CD4-positive, CD25-positive, alpha-beta regulatory T cell (primary cell): ENCODE results near the gene SDK1. TPM values are rescaled to one million over a fixed set of nuclear protein-coding genes. Genes with fewer than 3 reads are reported as not detected.

Source experiments
- ATAC-seq, 2 donors: fragments of 150-1000 bp; cut with Tn5 transposase; one replicate each; pipeline ENCODE4 v1.10.0; 2021; ENCODE audit warnings: low read depth in 2 of 2, moderate number of reproducible peaks in 2 of 2, moderate library complexity in 1 of 2
- DNase-seq, 3 donors: peaks; one replicate each; pipeline versions ENCODE4 v3.0.0 to v3.0.0-alpha.2; 2012 to 2022; ENCODE audit warnings: mixed read lengths in 1 of 3
- H3K27ac ChIP-seq: one replicate; pipeline ENCODE4 v1.7.0; 2013; ENCODE audit warnings: mild to moderate bottlenecking, low read length; ENCODE audit not compliant: insufficient read depth, poor library complexity, severe bottlenecking
- H3K27me3 ChIP-seq: one replicate; pipeline ENCODE4 v1.7.0; 2013; ENCODE audit warnings: low read length; ENCODE audit not compliant: control insufficient read depth, insufficient read depth
- H3K36me3 ChIP-seq: one replicate; pipeline ENCODE4 v1.7.0; 2013; ENCODE audit warnings: mild to moderate bottlenecking, low read length, moderate library complexity; ENCODE audit not compliant: control insufficient read depth, insufficient read depth
- H3K4me1 ChIP-seq: 2 replicates; pipeline ENCODE4 v1.7.0; 2013; ENCODE audit warnings: mild to moderate bottlenecking, low read length; ENCODE audit not compliant: insufficient read depth, control insufficient read depth, poor library complexity, severe bottlenecking
- H3K4me3 ChIP-seq: one replicate; pipeline ENCODE4 v1.7.0; 2013; ENCODE audit warnings: low read depth, mild to moderate bottlenecking, low read length, moderate library complexity
- H3K9me3 ChIP-seq, 2 experiments: 1 replicate in 1 of 2; 2 replicates in 1 of 2; pipeline ENCODE4 v1.7.0; 2013; ENCODE audit warnings: low read length in 2 of 2, mild to moderate bottlenecking in 1 of 2, moderate library complexity in 1 of 2; ENCODE audit not compliant: control insufficient read depth in 2 of 2
- H3K27ac Mint-ChIP-seq, 3 donors: one replicate each; pipeline ENCODE4 v1.8.0; 2020 to 2022; ENCODE audit warnings: mild to moderate bottlenecking in 3 of 3, mixed read lengths in 3 of 3, moderate library complexity in 2 of 3
- H3K27me3 Mint-ChIP-seq: one replicate; pipeline ENCODE4 v1.8.0; 2022; ENCODE audit warnings: mild to moderate bottlenecking, mixed read lengths
- H3K36me3 Mint-ChIP-seq: one replicate; pipeline ENCODE4 v1.8.0; 2020; ENCODE audit warnings: mixed read lengths
- H3K4me1 Mint-ChIP-seq, 4 donors: one replicate each; pipeline ENCODE4 v1.8.0; 2020 to 2022; ENCODE audit warnings: mixed read lengths in 4 of 4, mild to moderate bottlenecking in 1 of 4
- H3K4me3 Mint-ChIP-seq, 4 donors: one replicate each; pipeline ENCODE4 v1.8.0; 2020 to 2022; ENCODE audit warnings: mild to moderate bottlenecking in 4 of 4, mixed read lengths in 4 of 4, moderate library complexity in 3 of 4
- H3K9me3 Mint-ChIP-seq, 7 donors: one replicate each; pipeline ENCODE4 v1.8.0; 2020 to 2022; ENCODE audit warnings: mixed read lengths in 7 of 7, mild to moderate bottlenecking in 3 of 7, moderate library complexity in 2 of 7
- polyA plus RNA-seq, 4 donors: library from polyadenylated mRNA; unstranded; fragments of 300-500 nt; fragmentation: Illumina TruSeq; gene quantifications; one replicate each; pipeline ENCODE4 v1.2.3, GENCODE V29; 2021
- total RNA-seq: library from RNA; stranded (reverse); gene quantifications from one replicate; pipeline ENCODE4 v1.2.3, GENCODE V29; 2022

The SDK1 gene
- total and polyA plus RNA-seq, 5 donors from 2014 or later: 0.47 TPM; not detected in 4

- H3K9me3 ChIP-seq: no peaks in the 10 kb centered on the region
- no peak overlapping the region for H3K27ac Mint-ChIP-seq
- no peaks in the 10 kb centered on the region for H3K4me1 ChIP-seq
- no peak overlapping the region for H3K4me3 ChIP-seq
- DNase-seq (no peak), ATAC-seq (no peak)
- H3K4me1 Mint-ChIP-seq: no peaks in the 10 kb centered on the region
- no peak overlapping the region for H3K27ac ChIP-seq
- no peaks in the 10 kb centered on the region for H3K27me3 ChIP-seq
- H3K36me3 Mint-ChIP-seq: no peaks in the 10 kb centered on the region
- peaks cover 0 to 4% (median 0%) of the 10 kb centered on the region in 7 donors for H3K9me3 Mint-ChIP-seq
- no peaks in the 10 kb centered on the region for H3K36me3 ChIP-seq
- H3K27me3 Mint-ChIP-seq: no peaks in the 10 kb centered on the region
- no peak overlapping the region for H3K4me3 Mint-ChIP-seq
Measured at GRCh38 chr7:3730276-3730675, 429.2 kb downstream of the SDK1 start.

GRCh38 chr7:3732395-3733005 lies 431.4 kb downstream of the SDK1 start:
- Histone ChIP-seq H3K9me3 (no peaks in the 10 kb centered on the region), H3K27ac (no peak overlapping the region), H3K36me3 (no peaks in the 10 kb centered on the region), H3K4me1 (no peaks in the 10 kb centered on the region), H3K27me3 (no peaks in the 10 kb centered on the region), H3K4me3 (no peak overlapping the region)
- ATAC-seq: no peak
- Mint-ChIP-seq H3K27me3 (no peaks in the 10 kb centered on the region), H3K4me1 (no peaks in the 10 kb centered on the region), H3K36me3 (no peaks in the 10 kb centered on the region), H3K27ac (no peak overlapping the region), H3K9me3 (peaks cover 0 to 4% (median 0%) of the 10 kb centered on the region in 7 donors), H3K4me3 (no peak overlapping the region)
- DNase-seq: no peak

GRCh38 chr7:3733541-3734140 lies 432.6 kb downstream of the SDK1 start:
- H3K27ac Mint-ChIP-seq: no peak overlapping the region
- no peak overlapping the region for H3K4me3 Mint-ChIP-seq
- no peaks in the 10 kb centered on the region for H3K27me3 Mint-ChIP-seq
- Histone ChIP-seq H3K9me3 (peaks cover 0 to 3% of the 10 kb centered on the region in 2 experiments), H3K4me3 (no peak overlapping the region), H3K36me3 (no peaks in the 10 kb centered on the region), H3K27me3 (no peaks in the 10 kb centered on the region), H3K27ac (no peak overlapping the region), H3K4me1 (no peaks in the 10 kb centered on the region)
- DNase-seq (no peak), ATAC-seq (no peak)
- no peaks in the 10 kb centered on the region for H3K4me1 Mint-ChIP-seq
- H3K36me3 Mint-ChIP-seq: no peaks in the 10 kb centered on the region
- H3K9me3 Mint-ChIP-seq: peaks cover 0 to 4% (median 2%) of the 10 kb centered on the region in 7 donors

GRCh38 chr7:3738964-3739363 lies 437.9 kb downstream of the SDK1 start:
- no peak overlapping the region for H3K27ac Mint-ChIP-seq
- H3K27me3 Mint-ChIP-seq: peaks cover 5% of the 10 kb centered on the region
- H3K36me3 Mint-ChIP-seq: no peaks in the 10 kb centered on the region
- Histone ChIP-seq H3K9me3 (peaks cover 0 to 15% of the 10 kb centered on the region in 2 experiments), H3K36me3 (no peaks in the 10 kb centered on the region), H3K4me3 (no peak overlapping the region), H3K27ac (no peak overlapping the region), H3K27me3 (no peaks in the 10 kb centered on the region), H3K4me1 (no peaks in the 10 kb centered on the region)
- no peak for DNase-seq
- H3K9me3 Mint-ChIP-seq: peaks cover 0 to 14% (median 2%) of the 10 kb centered on the region in 7 donors
- no peak for ATAC-seq
- H3K4me3 Mint-ChIP-seq: no peak overlapping the region
- H3K4me1 Mint-ChIP-seq: no peaks in the 10 kb centered on the region

- no peak overlapping the region for H3K27ac ChIP-seq
- Mint-ChIP-seq H3K27ac (no peak overlapping the region), H3K27me3 (peaks cover 5% of the 10 kb centered on the region), H3K4me1 (no peaks in the 10 kb centered on the region), H3K4me3 (no peak overlapping the region), H3K9me3 (peaks cover 0 to 14% (median 2%) of the 10 kb centered on the region in 7 donors), H3K36me3 (no peaks in the 10 kb centered on the region)
- ATAC-seq (no peak), DNase-seq (no peak)
- H3K9me3 ChIP-seq: peaks cover 0 to 15% of the 10 kb centered on the region in 2 experiments
- no peaks in the 10 kb centered on the region for H3K4me1 ChIP-seq
- no peaks in the 10 kb centered on the region for H3K27me3 ChIP-seq
- no peak overlapping the region for H3K4me3 ChIP-seq
- H3K36me3 ChIP-seq: no peaks in the 10 kb centered on the region
Measured at GRCh38 chr7:3739983-3740382, 438.9 kb downstream of the SDK1 start.

- H3K9me3 Mint-ChIP-seq: peaks cover 0 to 3% (median 0%) of the 10 kb centered on the region in 7 donors
- no peak for DNase-seq
- no peak overlapping the region for H3K4me3 ChIP-seq
- no peaks in the 10 kb centered on the region for H3K4me1 ChIP-seq
- no peak for ATAC-seq
- no peaks in the 10 kb centered on the region for H3K36me3 Mint-ChIP-seq
- H3K27me3 Mint-ChIP-seq: peaks cover 12% of the 10 kb centered on the region
- H3K4me3 Mint-ChIP-seq: no peak overlapping the region
- H3K27ac Mint-ChIP-seq: no peak overlapping the region
- H3K9me3 ChIP-seq: no peaks in the 10 kb centered on the region
- H3K36me3 ChIP-seq: no peaks in the 10 kb centered on the region
- H3K27ac ChIP-seq: no peak overlapping the region
- no peaks in the 10 kb centered on the region for H3K27me3 ChIP-seq
- no peaks in the 10 kb centered on the region for H3K4me1 Mint-ChIP-seq
Measured at GRCh38 chr7:3747467-3747866, 446.4 kb downstream of the SDK1 start.

- Mint-ChIP-seq H3K4me1 (no peaks in the 10 kb centered on the region), H3K36me3 (no peaks in the 10 kb centered on the region), H3K9me3 (peaks cover 0 to 3% (median 0%) of the 10 kb centered on the region in 7 donors), H3K27ac (no peak overlapping the region), H3K4me3 (no peak overlapping the region), H3K27me3 (peaks cover 11% of the 10 kb centered on the region)
- H3K4me3 ChIP-seq: no peak overlapping the region
- no peaks in the 10 kb centered on the region for H3K4me1 ChIP-seq
- DNase-seq: no peak
- no peak for ATAC-seq
- no peaks in the 10 kb centered on the region for H3K27me3 ChIP-seq
- H3K27ac ChIP-seq: no peak overlapping the region
- no peaks in the 10 kb centered on the region for H3K9me3 ChIP-seq
- H3K36me3 ChIP-seq: no peaks in the 10 kb centered on the region
Measured at GRCh38 chr7:3748389-3748788, 447.3 kb downstream of the SDK1 start.

- Mint-ChIP-seq H3K36me3 (no peaks in the 10 kb centered on the region), H3K4me1 (no peaks in the 10 kb centered on the region), H3K9me3 (peaks cover 0 to 2% (median 0%) of the 10 kb centered on the region in 7 donors), H3K27ac (no peak overlapping the region), H3K4me3 (no peak overlapping the region), H3K27me3 (peaks cover 11% of the 10 kb centered on the region)
- no peak overlapping the region for H3K4me3 ChIP-seq
- no peaks in the 10 kb centered on the region for H3K4me1 ChIP-seq
- H3K27me3 ChIP-seq: no peaks in the 10 kb centered on the region
- no peaks in the 10 kb centered on the region for H3K9me3 ChIP-seq
- no peaks in the 10 kb centered on the region for H3K36me3 ChIP-seq
- no peak for DNase-seq
- no peak overlapping the region for H3K27ac ChIP-seq
- ATAC-seq: no peak
Measured at GRCh38 chr7:3753868-3754267, 452.8 kb downstream of the SDK1 start.
